ENCODE results near the gene UTP18.
"Not testable (repeated sequence)": the region's sequence is repeated elsewhere in the genome, so short reads cannot be mapped to it uniquely, and the experiment has no call there.

Gene UTP18

DNA sequence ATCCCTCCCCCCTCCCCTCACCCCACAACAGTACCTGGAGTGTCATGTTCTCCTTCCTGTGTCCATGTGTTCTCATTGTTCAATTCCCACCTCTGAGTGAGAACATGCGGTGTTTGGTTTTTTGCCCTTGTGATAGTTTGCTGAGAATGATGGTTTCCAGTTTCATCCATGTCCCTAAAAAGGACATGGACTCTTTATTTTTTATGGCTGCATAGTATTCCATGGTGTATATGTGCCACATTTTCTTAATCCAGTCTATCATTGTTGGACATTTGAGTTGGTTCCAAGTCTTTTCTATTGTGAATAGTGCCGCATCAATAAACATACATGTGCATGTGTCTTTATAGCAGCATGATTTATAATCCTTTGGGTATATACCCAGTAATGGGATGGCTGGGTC, 34.0 kb downstream of the UTP18 start:
- not testable (repeated sequence) for H3K27me3 ChIP-seq (ENCODE audit: control insufficient read depth, insufficient read depth, low read length); H3K4me3 ChIP-seq (ENCODE audit: low read length); H3K9ac ChIP-seq (ENCODE audit: low read depth, low read length); H3K4me1 ChIP-seq (ENCODE audit: control insufficient read depth, insufficient read depth, low read length); H3K9me3 ChIP-seq (replicated peaks; ENCODE audit: low read length); H3K4me2 ChIP-seq (ENCODE audit: low read length)
- H3K36me3 ChIP-seq (ENCODE audit: insufficient read depth, low read length) = peaks cover 17% of the 10 kb centered on the region

DNA sequence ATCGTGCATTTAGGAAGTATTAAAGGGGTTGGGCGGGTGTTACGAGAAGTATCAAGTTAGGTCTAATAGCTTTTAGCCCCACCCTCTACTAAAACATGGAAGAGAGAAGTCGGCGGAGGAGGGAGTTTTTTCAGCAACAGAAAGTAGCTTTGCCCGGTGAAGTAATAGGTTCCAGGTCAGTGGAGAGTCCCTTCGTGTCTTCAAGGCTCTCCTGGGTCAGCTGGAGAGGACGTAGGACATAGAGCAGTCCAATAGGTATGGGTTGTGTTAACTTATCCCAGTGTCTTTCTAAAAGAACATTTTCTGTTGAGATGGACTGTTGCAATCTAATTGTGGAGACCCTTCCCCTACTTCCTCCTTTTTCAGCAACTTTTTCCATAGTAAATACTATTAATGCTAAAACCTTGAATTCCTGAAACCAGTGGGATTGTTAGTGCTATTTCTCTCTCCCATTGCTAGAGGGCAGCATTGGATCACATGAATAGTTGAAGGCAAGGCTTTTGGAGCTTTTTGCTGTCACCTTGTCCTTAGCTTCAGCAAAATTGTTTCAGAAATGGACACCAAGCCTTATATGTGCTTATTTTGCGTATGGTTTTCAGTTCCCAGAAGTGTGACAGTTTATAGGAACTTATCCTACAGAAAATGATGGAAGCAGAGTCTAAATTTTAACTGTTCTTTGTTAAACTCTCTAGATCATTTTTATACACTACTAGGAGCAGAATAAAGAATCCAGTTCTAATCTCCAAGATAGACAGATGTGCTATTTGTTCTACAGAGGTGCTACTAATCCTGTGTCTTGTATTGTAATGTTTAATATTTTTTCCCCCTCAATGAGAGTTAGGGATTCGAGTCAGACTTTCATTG, 38.4 kb downstream of the UTP18 start:
- Histone ChIP-seq H3K9ac (ENCODE audit: low read depth, low read length) (no peak overlapping the region), H3K4me1 (ENCODE audit: control insufficient read depth, insufficient read depth, low read length) (no peaks in the 10 kb centered on the region), H3K4me2 (ENCODE audit: low read length) (no peak overlapping the region), H3K9me3 (replicated peaks; ENCODE audit: low read length) (no peaks in the 10 kb centered on the region), H3K36me3 (ENCODE audit: insufficient read depth, low read length) (peaks cover 7% of the 10 kb centered on the region), H3K4me3 (ENCODE audit: low read length) (no peak overlapping the region), H3K27me3 (ENCODE audit: control insufficient read depth, insufficient read depth, low read length) (no peaks in the 10 kb centered on the region)

DNA sequence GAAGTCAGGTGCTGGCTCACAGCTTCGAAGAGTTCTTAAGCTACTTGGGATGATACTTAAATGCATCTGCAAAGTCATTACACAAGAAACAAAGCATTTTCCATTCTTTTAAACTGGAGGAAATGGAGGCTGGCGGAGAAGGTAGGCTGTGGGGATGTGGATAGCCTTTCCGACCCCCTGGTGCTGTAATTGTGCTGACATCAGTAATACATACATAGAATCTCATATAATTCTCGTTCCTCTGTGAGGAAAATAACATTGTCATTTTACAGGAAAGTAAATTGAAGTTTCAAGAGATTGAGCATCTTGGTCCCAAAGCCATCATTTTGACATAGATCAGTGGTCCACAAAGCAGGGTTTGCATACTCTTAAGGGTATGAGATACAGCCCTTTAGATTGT, 39.5 kb downstream of the UTP18 start:
- H3K36me3 ChIP-seq (ENCODE audit: insufficient read depth, low read length) = peaks cover 7% of the 10 kb centered on the region
- no peaks in the 10 kb centered on the region for H3K4me1 ChIP-seq (ENCODE audit: control insufficient read depth, insufficient read depth, low read length)
- H3K9ac ChIP-seq (ENCODE audit: low read depth, low read length) = no peak overlapping the region
- no peaks in the 10 kb centered on the region for H3K9me3 ChIP-seq (replicated peaks; ENCODE audit: low read length)
- H3K27me3 ChIP-seq (ENCODE audit: control insufficient read depth, insufficient read depth, low read length) = no peaks in the 10 kb centered on the region
- no peak overlapping the region for H3K4me2 ChIP-seq (ENCODE audit: low read length)
- H3K4me3 ChIP-seq (ENCODE audit: low read length) = no peak overlapping the region

DNA sequence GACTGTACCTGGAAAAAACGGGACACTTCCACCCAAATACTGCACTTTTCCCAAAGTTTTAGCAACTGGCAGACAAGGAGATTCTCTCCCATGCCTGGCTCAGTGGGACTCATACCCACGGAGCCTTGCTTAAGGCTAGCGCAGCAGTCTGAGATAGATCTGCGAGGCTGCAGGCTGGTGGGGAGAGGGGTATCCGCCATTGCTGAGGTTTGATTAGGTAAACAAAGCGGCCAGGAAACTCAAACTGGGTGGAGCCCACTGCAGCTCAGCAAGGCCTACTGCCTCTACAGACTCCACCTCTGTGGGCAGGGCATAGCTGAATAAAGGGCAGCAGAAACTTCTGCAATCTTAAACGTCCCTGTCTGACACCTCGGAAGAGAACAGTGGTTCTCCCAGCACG, 44.8 kb downstream of the UTP18 start:
- no peak overlapping the region for H3K9ac ChIP-seq (ENCODE audit: low read depth, low read length)

DNA sequence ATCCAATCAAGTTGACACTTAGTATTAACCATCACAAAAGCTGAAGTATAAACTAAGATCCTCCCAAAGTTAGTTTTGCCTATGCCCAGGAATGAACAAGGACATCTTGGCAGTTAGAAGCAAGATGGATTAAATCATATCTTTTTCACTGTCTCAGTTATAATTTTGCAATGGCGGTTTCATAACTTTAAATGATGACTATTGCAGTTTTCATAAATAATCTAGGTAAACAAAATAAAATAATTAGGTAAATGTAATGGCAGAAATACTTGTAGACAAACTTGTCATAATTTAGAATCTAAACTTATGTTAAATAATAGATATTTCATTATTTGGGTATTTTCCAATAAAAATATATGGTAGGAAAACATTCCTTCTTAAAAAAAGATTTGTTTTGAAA, 51.7 kb downstream of the UTP18 start:
- not testable (repeated sequence) for H3K4me2 ChIP-seq (ENCODE audit: low read length); H3K9me3 ChIP-seq (replicated peaks; ENCODE audit: low read length); H3K4me3 ChIP-seq (ENCODE audit: low read length); H3K4me1 ChIP-seq (ENCODE audit: control insufficient read depth, insufficient read depth, low read length); H3K27me3 ChIP-seq (ENCODE audit: control insufficient read depth, insufficient read depth, low read length); H3K9ac ChIP-seq (ENCODE audit: low read depth, low read length); H3K36me3 ChIP-seq (ENCODE audit: insufficient read depth, low read length)

More for the DNA sequence above, 44.8 kb downstream of the UTP18 start:
- Histone ChIP-seq H3K4me1 (ENCODE audit: control insufficient read depth, insufficient read depth, low read length) (no peaks in the 10 kb centered on the region), H3K4me2 (ENCODE audit: low read length) (no peak overlapping the region), H3K4me3 (ENCODE audit: low read length) (no peak overlapping the region), H3K27me3 (ENCODE audit: control insufficient read depth, insufficient read depth, low read length) (no peaks in the 10 kb centered on the region), H3K36me3 (ENCODE audit: insufficient read depth, low read length) (no peaks in the 10 kb centered on the region), H3K9me3 (replicated peaks; ENCODE audit: low read length) (no peaks in the 10 kb centered on the region)

DNA sequence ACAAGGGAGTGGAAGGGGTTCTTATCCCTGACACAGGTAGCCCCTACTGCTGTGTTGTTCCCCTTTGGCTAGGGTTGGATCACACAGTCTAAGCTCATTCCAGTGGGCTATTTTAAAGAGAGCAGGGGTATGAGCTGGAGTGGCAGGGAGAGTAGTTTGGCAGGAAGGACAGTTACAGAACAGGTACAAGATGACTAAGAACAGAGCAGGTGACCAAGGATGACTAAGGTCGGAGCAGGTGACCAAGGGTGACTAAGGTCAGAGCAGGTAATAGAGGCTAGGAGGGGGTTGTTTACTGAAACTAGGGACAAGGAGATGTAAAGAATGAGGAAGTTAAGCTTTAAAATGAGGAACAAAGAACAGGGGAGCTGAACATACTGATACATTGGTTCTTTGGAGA, 58.8 kb downstream of the UTP18 start:
- Histone ChIP-seq H3K36me3 (ENCODE audit: insufficient read depth, low read length) (no peaks in the 10 kb centered on the region), H3K4me2 (ENCODE audit: low read length) (no peak overlapping the region), H3K9ac (ENCODE audit: low read depth, low read length) (no peak overlapping the region), H3K9me3 (replicated peaks; ENCODE audit: low read length) (no peaks in the 10 kb centered on the region), H3K4me3 (ENCODE audit: low read length) (no peak overlapping the region), H3K27me3 (ENCODE audit: control insufficient read depth, insufficient read depth, low read length) (no peaks in the 10 kb centered on the region), H3K4me1 (ENCODE audit: control insufficient read depth, insufficient read depth, low read length) (no peaks in the 10 kb centered on the region)

DNA sequence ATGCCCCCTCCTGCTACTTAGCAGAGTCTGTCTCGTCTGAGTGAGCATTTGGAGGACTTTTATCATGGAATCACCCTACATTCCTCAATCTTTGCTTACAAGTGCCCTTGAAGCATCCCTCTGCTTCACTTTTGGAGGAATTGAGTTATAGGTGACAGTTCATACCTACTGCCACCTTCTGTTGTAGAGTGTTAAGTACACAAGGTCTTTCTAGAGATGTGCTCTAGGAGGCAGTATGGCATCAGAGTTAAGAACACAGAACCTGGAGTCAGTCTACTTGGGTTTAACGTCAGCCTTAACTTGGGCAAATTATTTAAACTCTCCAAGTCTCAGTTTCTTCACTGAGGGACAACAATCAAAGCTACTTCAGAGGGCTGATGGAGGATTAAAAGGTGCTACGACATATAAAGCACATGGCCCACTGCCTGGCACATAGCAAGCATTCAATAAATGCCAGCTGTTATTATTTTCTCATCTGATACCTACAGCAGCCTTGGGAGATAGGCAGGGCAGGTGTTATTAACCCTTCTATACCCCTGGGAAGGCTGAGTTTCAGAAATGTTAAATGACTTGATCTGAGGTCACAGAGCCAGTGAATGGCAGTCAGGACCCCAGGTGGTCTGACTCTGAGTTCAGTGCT, 62.2 kb downstream of the UTP18 start:
- Histone ChIP-seq H3K9me3 (replicated peaks; ENCODE audit: low read length) (no peaks in the 10 kb centered on the region), H3K27me3 (ENCODE audit: control insufficient read depth, insufficient read depth, low read length) (no peaks in the 10 kb centered on the region), H3K9ac (ENCODE audit: low read depth, low read length) (no peak overlapping the region), H3K36me3 (ENCODE audit: insufficient read depth, low read length) (no peaks in the 10 kb centered on the region), H3K4me3 (ENCODE audit: low read length) (no peak overlapping the region), H3K4me1 (ENCODE audit: control insufficient read depth, insufficient read depth, low read length) (no peaks in the 10 kb centered on the region), H3K4me2 (ENCODE audit: low read length) (no peak overlapping the region)

DNA sequence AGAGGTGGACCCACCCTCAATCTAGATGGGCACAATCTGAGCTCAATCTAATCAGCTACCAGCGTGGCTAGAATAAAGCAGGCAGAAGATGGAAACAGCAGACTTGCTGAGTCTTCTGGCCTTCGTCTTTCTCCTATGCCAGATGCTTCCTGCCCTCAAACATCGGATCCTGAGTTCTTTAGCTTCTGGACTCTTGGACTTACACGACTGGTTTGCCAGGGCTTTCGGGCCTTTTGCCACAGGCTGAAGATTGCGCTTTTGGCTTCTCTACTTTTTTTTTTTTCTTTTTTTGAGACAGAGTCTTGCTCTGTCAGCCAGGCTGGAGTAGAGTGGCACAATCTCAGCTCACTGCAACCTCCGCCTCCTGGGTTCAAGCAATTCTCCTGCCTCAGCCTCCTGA, 65.1 kb downstream of the UTP18 start:
- Histone ChIP-seq H3K4me3 (ENCODE audit: low read length) (no peak overlapping the region), H3K27me3 (ENCODE audit: control insufficient read depth, insufficient read depth, low read length) (no peaks in the 10 kb centered on the region), H3K9ac (ENCODE audit: low read depth, low read length) (no peak overlapping the region), H3K4me1 (ENCODE audit: control insufficient read depth, insufficient read depth, low read length) (no peaks in the 10 kb centered on the region), H3K36me3 (ENCODE audit: insufficient read depth, low read length) (no peaks in the 10 kb centered on the region), H3K9me3 (replicated peaks; ENCODE audit: low read length) (no peaks in the 10 kb centered on the region), H3K4me2 (ENCODE audit: low read length) (no peak overlapping the region)

DNA sequence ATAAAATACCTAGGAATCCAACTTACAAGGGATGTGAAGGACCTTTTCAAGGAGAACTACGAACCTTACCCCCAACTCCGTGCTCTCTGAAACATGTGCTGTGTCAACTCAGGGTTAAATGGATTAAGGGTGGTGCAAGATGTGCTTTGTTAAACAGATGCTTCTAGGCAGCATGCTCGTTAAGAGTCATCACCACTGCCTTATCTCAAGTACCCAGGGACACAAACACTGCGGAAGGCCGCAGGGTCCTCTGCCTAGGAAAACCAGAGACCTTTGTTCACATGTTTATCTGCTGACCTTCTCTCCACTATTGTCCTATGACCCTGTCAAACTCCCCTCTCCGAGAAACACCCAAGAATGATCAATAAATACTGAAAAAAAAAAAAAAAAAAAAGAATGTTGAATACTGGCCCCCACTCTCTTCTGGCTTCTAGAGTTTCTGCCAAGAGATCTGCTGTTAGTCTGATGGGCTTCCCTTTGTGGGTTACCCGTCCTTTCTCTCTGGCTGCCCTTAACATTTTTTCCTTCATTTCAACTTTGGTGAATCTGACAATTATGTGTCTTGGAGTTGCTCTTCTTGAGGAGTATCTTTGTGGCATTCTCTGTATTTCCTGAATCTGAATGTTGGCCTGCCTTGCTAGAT, 70.6 kb downstream of the UTP18 start:
- not testable (repeated sequence) for H3K4me2 ChIP-seq (ENCODE audit: low read length); H3K36me3 ChIP-seq (ENCODE audit: insufficient read depth, low read length); H3K27me3 ChIP-seq (ENCODE audit: control insufficient read depth, insufficient read depth, low read length); H3K9ac ChIP-seq (ENCODE audit: low read depth, low read length); H3K4me3 ChIP-seq (ENCODE audit: low read length); H3K4me1 ChIP-seq (ENCODE audit: control insufficient read depth, insufficient read depth, low read length); H3K9me3 ChIP-seq (replicated peaks; ENCODE audit: low read length)

DNA sequence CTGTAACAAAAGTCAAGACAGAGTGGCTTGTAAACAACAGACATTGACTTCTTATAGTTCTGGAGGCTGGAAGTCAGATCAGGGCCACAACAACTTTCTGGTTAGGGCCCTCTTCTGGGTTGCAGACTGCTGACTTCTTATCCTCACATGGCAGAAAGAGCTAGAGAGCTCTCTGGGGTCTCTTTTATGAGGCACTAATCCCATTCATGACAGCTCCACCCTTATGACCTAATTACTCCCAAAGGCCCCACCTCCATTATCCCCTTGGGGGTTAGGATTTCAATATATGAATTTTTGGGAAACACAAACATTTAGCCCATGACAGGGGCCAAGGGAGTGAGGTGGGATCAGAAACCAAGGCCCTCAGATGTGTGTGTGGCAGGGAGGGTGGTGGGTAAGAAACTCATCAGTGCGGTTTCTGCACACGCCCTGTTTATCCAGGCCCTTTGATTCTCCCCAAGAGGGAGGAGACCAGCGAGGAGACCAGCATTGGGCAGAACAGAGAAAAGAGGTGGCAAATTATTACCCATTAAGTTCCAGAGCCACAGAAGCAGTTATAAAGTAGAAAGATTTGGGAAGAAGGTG, 74.8 kb downstream of the UTP18 start:
- no peak overlapping the region for H3K4me3 ChIP-seq (ENCODE audit: low read length)
- no peak overlapping the region for H3K4me2 ChIP-seq (ENCODE audit: low read length)
- H3K36me3 ChIP-seq (ENCODE audit: insufficient read depth, low read length) = no peaks in the 10 kb centered on the region
- no peak overlapping the region for H3K9ac ChIP-seq (ENCODE audit: low read depth, low read length)
- no peaks in the 10 kb centered on the region for H3K9me3 ChIP-seq (replicated peaks; ENCODE audit: low read length)
- peaks cover 3% of the 10 kb centered on the region for H3K27me3 ChIP-seq (ENCODE audit: control insufficient read depth, insufficient read depth, low read length)
- no peaks in the 10 kb centered on the region for H3K4me1 ChIP-seq (ENCODE audit: control insufficient read depth, insufficient read depth, low read length)

DNA sequence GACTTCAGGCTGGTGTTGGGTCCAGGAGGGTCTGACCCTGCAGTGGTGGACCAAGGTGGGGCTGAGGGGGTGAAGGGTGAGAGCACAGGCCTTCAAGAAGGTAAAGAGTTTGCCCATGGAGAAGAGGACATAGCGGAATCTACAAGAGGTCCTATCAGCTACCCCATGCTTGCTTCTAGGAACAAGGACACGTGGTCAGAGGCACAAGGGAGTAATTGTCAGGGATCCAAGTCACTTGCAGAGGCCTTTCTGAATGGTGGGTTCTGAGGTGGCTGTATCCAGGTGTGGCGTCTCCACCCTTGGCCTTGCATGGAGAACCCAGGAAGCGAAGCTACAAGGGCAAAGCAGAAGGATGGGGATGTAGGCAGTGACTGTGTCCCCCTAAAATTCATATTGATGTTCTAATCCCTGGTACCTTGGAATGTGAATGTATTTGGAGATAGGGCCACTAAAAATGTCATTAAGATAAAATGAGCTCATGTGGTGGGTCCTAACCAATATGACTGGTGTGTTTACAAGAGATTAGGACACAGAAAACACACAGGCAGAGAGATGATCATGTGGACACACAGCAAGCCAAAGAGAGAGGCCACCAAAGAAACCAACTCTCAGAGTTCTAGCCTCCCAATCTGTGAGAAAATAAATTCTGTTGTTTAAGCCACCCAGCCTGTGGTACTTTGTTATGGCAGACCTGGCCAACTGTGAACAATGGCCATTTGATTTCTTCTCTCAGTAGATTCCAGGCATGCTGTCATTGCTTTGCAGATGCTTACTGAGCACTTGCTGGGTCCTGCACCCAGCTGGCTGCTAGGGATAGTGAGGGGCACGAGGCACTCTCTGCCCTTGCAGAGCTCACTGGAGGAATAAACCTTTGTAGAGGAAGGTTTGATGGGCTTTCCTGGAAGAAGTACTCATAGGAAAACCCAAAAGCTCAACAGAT, 75.8 kb downstream of the UTP18 start:
- Histone ChIP-seq H3K4me1 (ENCODE audit: control insufficient read depth, insufficient read depth, low read length) (no peaks in the 10 kb centered on the region), H3K4me2 (ENCODE audit: low read length) (no peak overlapping the region), H3K9ac (ENCODE audit: low read depth, low read length) (no peak overlapping the region), H3K27me3 (ENCODE audit: control insufficient read depth, insufficient read depth, low read length) (peaks cover 3% of the 10 kb centered on the region), H3K9me3 (replicated peaks; ENCODE audit: low read length) (no peaks in the 10 kb centered on the region), H3K4me3 (ENCODE audit: low read length) (no peak overlapping the region), H3K36me3 (ENCODE audit: insufficient read depth, low read length) (no peaks in the 10 kb centered on the region)
